ENCODE measurements around the gene CD248.
A peak's percentile ranks its signal among the peaks of the same experiment; 100 is the strongest.
"Not testable (repeated sequence)": the region's sequence is repeated elsewhere in the genome, so short reads cannot be mapped to it uniquely, and the experiment has no call there.

CD248 gene

DNA sequence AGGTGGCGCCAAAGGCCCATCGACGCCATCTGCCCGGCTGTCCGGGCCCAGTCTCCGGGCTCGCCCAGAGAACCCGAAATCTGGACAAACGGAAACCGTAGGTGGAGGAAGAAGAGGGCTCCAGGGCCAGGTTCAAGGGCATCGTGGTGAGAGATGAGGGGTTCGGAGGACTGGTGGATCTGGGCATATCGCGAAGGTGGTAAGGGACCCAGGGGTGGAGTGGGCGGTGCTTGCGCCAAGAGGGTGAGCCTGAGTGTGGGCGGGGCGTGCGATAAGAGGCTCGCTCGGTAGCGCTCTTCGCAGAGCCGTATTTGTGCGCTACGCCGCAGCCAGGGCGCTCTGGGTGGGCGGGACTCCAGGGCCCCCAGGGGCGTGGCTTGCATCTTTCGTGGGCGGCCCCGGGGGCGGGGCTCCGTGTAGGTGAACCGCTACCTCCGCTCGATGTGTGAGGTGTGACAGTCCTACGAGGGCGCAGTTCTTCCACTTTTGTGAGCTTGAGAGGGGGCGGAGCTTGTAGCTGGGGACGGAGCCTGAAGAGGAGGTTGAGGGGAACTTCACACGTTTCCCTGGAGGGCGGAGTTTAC, 4.8 kb downstream of the CD248 start:
- peak; percentile 99 for DNase-seq

DNA sequence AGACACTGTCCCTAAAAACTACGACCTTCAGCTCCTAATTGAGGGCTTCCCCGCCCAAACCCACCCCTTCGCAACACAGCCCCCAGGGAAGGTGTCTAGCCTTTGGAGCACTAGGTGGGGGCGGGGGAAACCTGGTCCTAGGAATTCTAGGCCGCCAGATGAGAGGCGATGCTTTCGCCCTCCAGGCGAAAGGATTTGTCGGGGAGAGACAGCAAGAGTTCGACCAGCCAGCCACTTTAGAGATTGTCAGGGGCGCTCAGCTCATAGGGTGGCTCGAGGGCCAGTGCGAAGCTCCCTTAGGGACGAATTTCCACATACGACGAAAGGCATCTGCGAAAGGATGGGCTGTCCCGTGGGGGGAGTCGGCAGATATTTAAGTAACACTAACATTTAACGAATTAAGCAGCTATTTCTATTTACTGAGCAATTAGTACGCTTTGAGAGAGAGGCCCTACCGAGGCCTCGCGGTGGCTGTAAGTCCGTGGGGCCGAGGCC, 5.3 kb downstream of the CD248 start:
- DNase-seq, result no peak

DNA sequence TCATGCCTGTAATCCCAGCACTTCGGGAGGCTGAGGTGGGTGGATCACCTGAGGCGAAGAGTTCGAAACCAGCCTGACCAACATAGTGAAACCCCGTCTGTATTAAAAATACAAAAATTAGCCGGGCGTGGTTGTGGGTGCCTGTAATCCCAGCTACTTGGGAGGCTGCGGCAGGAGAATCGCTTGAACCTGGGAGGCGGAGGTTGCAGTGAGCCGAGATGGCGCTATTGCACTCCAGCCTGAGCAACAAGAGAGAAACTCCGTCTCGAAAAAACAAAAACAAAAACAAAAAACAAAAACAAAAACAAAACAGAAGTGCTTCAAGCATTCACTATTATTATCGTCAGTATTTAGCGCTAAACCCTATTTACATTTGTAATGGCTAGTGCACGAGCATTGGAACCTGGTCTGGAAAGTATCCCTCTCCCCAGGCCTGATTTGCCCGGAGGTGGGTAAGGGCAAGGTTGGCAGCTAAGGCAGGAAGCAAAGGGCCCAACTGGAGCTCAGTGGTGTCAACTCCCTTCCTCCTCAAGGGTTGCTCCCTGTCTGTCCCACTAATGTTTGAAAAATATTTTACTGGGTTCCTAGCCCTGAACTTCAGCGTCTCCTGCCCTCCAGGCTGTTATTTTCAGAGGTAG, 5.9 kb downstream of the CD248 start:
- DNase-seq, result not testable (repeated sequence)

DNA sequence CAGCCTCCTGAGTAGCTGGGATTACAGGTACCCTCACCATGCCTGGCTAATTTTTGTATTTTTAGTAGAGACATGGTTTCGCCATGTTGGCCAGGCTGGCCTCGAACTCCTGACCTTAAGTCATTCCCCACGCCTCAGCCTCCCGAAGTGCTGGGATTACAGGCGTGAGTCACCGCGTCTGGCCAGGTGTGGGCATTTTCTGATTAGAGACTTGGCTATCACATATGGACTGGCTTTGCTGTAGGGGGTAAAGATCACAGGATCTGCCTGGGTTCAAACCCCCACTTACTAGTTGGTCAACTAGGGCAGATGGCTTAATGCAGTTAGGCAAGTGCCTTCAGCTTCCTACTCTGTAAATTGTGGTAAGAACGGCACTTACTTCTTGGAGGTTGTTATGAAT, 6.5 kb downstream of the CD248 start:
- DNase-seq, result no peak

DNA sequence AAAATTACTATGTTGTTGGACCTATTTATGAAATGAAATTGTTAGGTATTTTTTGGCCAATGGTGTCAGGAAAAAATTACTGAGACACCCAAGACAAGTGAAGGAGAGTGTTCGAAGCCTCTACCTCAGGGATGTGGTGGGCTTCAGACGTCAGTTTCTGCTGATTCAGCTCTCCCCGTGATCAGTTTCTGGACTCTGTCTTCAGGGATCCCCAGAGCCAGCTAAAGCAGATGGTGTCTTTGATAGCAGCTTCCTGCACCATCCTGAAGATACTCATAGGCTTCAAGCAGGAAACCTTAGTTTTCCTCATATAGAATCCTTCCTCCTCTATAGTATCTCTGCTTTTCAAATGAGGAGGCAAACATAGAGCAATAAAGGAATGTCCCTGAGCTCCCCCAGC, 7.4 kb downstream of the CD248 start:
- DNase-seq, result no peak

DNA sequence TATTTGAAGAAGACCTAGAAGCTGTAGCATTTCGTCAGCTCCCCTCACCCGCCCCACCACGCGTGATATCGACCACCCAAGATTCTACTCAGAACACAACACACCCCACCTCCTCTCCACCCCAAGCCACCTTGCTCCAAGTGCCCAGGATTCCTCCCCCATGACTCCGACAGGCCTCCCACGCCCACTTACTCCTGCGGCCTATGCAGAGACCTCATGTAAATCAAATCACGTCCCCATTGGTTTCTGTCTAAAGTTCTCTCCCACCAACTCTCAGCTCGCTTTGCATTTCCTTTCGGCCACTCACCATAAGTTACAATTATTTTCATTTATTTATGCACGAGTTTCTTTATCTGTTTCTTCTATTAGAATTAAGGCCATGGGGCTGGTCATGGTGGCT, 14.2 kb downstream of the CD248 start:
- no peak for DNase-seq

DNA sequence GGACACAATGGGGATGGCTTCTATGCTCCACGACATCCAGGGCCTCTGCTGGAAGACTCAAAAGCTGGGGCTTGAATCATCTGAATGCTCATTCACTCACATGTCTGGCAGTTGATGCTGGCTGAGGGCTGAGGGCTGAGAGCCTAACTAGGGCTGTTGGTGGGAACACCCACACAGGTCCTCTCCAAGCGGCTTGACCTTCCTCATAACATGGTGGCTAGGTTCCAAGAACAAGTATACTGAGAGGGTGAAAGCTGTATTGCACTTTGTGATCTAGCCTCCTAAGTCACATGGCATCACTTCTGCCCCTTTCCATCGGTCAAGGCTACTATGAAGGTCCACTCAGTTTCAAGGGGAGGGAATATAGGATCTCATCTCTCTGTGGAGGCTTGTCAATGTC, 17.7 kb downstream of the CD248 start:
- no peak for DNase-seq

DNA sequence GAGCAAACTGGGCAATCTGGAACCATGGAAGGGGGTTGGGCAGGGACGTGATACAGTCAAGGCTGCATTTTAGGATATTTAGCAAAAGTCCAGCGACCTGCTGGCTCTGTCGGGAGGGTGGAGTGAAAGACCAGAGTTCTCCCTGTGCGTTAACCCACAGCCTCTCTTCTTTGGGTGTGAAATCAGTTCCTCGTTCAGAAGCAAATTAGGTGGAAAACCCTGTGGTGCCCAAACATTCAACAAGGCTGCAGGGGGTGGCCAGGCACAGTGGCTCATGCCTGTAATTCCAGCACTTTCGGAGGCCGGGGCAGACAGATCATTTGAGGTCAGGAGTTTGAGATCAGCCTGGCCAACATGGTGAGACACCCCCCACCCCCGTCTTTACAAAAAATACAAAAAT, 19.2 kb downstream of the CD248 start:
- DNase-seq, result no peak

DNA sequence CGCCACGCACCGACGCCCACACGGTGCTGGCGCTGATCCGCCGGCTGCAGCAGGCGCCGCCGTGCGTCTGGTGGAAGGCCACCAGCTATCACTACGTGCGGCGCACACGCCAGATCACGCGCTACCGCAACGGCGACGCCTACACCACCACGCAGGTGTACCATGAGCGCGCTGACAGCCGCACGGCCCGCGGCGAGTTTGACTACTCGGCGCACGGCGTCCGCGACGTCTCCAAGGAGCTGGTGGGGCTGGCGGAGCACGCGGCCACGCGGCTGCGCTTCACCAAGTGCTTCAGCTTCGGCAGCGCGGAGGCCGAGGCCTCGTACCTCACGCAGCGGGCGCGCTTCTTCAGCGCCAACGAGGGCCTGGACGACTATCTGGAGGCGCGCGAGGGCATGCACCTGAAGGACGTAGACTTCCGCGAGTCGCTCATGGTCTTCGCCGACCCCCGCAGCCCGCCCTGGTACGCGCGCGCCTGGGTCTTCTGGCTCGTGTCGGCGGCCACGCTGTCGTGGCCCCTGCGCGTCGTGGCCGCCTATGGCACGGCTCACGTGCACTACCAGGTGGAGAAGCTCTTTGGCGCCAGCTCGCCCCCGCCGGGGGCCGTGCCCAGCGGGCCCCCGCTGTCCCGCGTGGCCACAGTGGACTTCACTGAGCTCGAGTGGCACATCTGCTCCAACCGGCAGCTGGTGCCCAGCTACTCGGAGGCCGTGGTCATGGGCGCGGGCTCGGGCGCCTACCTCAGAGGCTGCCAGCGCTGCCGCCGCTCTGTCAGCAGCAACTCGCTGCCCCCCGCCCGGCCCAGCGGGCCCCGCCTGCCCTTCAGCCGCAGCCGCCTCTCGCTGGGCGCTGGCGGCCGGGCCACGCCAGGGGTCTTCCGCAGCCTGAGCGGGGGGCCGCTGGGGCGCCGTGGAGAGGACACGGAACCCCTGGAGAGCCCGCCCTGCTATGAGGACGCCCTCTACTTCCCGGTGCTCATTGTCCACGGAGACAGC, 21.9 kb downstream of the CD248 start:
- no peak for DNase-seq

DNA sequence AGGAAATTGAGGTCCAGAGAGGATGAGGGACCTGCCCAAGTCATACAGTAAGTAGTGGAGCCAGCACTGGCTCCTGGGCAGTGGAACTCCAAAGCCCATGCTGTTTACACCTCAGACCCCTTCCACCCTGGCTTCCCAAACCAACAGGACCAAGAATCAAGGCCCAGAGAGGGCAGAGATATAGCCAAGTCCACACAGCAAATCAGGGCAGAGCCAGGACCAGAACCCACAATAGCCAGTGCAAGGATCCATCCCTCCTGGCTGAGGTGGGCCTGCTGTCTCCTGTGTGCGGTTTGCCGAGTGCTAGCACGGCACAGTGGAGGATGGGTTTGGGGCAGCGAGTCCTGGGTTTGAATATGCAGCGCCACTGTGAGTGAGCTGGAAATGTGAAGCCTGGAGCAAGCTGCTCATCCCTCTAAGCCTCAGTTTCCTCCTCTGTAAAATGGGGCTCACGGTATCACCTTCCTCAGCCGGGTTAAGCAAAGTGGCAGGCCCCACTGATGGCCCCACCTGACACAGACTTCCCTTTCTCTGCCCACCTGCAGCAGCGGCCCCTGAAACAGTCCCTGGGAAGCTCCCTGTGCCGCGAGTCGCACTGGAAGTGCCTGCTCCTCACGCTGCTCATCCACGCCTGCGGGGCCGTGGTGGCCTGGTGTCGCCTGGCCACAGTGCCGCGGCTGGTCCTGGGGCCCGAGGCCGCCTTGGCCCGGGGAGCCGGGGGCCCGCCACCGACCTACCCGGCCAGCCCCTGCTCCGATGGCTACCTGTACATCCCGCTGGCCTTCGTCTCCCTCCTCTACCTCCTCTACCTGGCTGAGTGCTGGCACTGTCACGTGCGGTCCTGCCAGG, 22.8 kb downstream of the CD248 start:
- DNase-seq, result no peak

DNA sequence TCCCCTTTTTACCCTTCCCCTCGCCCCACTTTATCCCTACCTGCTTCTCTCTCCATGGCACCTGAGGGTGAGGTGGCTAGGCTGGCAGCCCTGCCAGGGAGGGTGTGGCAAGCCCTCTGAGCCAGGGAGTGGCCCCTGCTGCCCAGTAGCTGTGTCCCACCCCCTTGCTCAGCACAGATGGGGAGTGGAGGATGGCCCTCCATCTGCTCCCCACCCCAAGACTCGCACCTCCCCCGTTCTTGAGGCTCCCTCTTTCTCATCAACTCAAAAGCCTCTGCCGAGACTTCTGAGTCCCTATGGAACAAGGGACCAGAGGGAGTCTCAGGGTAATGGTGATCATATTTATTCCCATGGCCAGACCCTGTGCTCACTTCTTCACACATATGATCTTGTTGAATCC, 23.5 kb downstream of the CD248 start:
- DNase-seq, result no peak

DNA sequence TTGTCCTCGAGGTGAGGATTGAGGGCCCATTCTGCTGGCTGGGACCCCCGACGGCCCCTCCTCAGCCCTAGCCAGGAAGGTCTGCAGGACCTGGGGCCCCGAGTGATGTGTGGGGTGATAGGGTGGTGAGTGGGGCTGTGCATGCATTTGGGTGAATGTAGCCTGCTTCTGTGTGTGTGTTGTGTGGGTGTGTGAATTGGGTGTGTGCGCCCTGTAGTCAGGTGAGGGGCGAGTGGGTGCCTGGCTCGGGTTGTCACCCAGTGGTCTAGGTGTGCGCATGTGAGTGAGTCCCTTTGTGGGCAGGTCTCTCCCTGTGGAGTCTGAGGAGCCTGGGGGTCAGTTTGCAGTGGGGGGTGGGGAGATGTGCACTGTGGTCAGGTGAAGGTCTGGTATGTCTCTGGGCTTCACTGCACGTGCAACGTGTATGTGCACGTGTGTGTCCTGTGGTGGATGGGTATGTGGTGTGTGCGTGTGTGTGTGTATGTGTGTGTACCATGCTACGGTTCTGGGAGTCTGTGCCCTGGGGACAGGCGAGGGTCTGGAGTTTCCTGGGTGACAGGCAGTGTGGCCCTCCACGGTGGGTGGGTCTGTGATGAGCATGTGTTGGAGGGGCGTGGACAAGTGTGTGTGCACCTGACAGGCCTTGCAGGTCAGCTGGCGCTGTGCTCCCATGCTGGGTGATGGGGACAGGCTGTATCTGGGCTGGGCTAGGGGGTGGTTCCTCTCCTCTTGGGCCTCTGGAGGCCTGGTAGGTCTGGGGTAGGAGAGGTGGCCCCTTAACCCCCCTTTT, 24.1 kb downstream of the CD248 start:
- DNase-seq, result no peak

DNA sequence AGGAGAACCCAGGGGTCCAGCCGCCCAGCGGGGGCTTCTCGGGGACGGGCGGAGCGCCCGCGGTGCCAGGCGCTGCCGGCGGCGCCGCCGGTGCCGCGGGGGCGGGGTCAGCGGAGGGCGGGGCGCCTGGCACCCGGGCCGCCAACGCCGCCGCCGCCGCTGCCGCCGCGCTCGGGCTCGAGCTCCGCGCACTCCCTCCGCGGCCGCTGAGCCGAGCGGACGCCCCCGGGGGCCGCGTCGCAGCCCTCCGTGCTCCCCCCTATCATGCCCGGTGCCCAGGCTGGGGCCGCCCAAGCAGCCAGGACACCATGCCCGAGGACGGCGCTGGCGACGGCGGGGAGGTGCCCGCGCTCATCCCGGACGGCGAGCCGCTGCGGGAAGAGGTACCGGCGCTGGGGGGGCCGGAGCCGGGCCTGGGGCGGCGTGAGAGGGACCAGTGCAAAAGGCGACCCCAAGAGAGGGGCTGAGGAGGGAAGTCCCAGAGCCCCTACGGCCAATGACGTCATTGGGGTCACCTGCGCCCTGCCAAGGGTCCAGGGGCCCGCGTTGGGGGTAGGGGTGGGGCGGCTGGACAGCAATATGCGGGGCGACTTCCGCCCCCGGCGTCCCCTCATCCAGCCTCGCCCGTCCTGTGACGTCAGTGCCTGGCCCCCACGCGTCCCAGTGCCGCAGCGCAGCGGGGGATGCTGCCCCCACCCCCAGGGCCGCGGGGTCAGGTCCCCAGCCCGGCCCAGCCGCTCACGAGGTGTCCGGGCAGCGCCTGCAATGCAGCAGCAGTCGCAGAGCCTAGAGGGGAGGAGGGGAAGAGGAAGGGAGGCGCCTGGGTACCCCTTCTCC, 24.9 kb downstream of the CD248 start, which contains the start of gene TMEM151A:
TMEM151A (plus strand) TSS at position 189 of the 837 bp plus-strand sequence; CDS start at position 309, 120 bp downstream.
- no peak for DNase-seq

DNA sequence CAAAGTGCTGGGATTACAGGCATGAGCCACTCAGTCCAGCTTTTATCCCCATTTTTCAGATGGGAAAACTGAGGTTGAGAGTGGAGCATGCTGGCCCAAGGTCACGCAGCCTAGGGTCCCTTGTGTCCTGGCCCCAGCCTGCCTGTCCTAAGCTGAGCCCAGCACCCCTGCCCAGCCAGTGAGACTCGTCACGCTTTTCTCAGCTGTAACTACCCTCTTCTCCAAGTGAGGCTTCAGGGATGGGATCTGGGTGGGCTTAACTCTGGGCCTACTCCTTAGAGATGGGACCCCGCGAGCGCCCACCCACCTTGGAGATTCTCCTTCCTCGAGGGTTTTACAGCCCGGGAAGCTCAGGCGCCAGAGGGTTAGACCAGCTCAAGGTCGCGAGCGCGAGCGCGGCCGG, 25.5 kb downstream of the CD248 start:
- no peak for DNase-seq

DNA sequence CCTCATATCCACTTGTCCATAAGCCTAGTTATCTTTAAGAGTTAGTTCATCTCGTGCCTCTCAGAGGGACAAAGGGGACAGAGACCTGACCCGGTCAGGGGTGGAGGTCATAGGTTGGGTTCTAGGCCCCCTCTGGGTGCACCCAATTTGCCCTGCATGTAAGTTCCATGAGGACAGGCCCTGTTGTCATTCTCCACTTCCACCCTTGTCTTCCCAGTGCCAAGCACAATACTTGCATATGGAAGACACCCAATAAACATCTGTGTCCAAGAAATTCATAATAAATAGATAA, 26.6 kb downstream of the CD248 start:
- DNase-seq, result no peak

DNA sequence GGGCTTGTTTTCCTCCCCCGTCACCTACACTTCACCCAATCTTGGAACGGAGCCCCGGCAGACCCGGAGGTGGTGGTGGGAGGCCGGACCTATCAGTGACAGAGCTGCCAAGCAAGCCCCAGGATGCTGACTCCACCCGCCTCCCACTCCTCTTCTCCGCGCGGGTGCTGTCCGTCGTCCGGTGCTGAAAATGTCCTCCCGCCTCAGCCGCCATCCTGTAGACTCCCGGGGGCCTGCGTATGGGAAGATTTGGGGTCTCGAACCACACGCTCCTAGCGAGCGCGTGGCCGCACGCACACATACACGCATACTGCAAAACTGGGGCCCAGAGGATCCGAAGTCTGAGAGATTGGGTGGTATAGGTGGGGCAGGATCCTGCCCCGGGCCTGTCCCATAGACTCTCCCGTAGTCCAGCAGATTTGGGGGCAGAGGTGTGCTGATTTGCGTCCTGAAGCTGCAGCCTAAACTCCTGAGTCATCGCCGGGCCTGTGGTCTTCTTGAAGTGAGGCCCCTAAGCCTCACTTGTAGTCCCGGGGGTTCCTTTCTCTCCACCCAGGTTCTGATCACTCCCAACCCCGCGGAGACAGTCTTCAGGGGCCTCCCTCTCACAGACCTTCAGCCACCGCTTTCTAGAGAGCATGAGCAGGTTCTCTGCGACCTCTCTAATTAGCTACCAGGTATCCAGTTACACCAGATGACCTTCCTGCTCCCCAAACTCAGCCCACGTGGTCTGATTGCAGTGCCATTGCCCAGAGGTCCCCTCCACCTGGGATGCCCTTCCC, 27.1 kb downstream of the CD248 start:
- no peak for DNase-seq

DNA sequence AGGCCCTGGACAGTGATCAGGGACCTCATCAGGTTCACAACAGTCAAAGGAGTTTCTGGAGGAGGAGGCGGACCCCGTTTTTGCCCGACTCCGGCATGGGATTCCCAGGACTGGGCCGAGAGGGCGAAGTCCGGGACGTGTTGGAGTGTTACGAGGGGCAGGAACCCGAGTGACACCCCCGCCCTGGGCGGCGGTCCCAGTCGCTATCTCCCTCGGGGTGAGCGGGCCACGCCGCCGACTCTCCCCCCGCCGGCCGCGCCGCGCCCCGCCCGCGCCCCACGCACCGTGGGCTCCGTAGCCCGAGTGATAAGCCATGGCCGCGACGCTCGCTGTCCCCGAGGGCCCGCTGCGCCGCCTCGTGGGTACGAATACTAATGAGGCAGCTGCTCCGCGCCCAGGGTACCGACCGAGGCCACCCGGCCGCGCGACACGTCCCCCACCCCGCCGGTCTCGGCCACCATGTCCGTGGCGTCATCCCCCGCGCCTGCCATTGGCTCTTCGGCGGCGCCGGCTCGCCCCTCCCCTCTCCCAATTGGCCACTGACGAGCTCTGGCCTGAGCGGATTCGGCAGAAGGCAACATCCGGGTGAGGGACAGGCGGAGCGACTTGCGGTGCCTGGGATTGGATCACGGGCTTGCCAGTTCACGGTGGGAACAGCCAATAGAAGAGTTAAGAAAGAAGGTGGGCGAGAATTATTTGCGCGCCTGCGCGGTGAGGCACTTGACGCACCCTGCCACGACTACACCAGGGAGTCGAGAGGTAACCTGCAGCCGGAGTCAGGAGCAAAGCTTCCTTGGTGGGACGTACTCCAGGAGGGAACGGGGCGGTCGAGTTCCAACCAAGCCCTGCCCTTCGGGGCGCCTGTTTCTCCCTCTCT, 27.9 kb downstream of the CD248 start, which contains the start of gene YIF1A:
YIF1A (minus strand) TSS at position 473 of the 877 bp plus-strand sequence; CDS start at position 315, 158 bp downstream.
- DNase-seq, result peak; percentile 100

DNA sequence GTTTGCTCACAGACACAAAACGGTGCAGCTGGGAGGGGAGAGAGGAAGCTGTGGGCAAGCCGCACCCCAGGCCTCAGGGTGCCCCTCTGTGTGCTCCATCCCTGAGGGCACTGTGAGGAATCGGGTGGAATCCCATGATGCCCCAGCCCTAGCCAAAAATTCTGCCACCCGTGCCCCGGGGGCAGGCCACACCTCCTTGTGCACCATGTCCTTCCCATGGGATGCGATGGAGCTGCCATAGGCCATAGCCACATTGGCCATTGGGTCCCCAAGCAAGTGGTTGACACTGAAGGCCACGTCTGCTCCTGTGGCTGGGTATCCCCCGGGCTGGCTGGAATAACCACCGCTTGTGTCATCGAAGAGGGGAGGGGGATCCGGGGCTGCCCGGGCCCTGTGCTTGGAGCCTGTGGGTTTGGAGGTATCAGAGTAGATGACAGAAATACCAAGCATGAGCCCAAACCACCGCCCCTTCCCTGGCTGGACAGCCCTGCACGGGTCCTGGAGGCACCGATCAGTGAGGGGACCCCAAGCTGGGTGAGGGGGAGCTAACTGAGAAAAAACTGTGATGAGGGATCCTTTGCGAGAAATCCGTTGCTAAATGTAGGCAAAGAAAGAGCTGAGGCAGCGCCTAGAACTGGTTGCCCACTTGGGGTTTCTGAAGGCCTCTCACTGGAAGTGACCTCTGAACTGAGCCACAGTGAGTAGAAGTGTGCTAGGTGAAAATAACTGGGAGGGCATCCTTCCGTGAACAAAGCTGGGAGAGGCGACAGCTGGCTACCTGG, 28.8 kb downstream of the CD248 start:
- DNase-seq, result no peak

Measured in CD4-positive, alpha-beta T cell treated with Interleukin-15 for 1 hour (primary cell).